Loucy (cell line): ENCODE results near the gene GORASP2.

Experiments used
- EZH2phosphoT487 ChIP-seq: fragments of 200-600 bp; IDR thresholded peaks from 2 replicates; pipeline ENCODE4 v1.6.1; 2018; ENCODE audit warnings: antibody characterized with exemption, mild to moderate bottlenecking, moderate library complexity, borderline replicate concordance
- TF ChIP-seq, protein P1 (sequence below): fragments of 200-600 bp; sonication (generic); conservative IDR thresholded peaks from 2 replicates; pipeline ENCODE4 v1.5.1; 2014; ENCODE audit warnings: mild to moderate bottlenecking, antibody characterized with exemption, low read length

DNA sequence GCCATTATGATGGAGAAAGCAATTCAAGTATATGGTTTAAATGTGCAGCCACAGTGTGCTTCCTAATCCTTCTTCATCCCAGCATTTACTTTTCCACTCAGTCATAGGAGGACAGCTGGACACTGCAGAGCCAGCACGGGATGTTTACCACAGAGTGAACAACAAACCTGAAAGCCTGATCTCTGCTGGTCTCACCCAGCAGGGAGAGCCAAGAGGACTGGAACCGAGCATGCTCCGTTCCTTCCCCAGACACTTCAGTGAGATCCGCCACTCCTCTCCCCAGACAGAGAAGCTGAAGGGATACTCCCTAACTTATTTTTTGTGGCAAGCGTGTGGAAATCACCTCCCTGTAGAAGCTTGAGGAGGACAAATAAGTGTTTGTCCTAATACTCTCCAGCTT is 23.2 kb upstream of the GORASP2 start:
- TF ChIP-seq, protein P1, sequence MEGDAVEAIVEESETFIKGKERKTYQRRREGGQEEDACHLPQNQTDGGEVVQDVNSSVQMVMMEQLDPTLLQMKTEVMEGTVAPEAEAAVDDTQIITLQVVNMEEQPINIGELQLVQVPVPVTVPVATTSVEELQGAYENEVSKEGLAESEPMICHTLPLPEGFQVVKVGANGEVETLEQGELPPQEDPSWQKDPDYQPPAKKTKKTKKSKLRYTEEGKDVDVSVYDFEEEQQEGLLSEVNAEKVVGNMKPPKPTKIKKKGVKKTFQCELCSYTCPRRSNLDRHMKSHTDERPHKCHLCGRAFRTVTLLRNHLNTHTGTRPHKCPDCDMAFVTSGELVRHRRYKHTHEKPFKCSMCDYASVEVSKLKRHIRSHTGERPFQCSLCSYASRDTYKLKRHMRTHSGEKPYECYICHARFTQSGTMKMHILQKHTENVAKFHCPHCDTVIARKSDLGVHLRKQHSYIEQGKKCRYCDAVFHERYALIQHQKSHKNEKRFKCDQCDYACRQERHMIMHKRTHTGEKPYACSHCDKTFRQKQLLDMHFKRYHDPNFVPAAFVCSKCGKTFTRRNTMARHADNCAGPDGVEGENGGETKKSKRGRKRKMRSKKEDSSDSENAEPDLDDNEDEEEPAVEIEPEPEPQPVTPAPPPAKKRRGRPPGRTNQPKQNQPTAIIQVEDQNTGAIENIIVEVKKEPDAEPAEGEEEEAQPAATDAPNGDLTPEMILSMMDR = no peak
- no peak for TF ChIP-seq EZH2phosphoT487
